ENCODE measurements around the gene HRAS.

The HRAS gene

GRCh38 chr11:535519-536454, at the start of gene HRAS:
Gene HRAS (minus strand): TSS chr11:535576.
- DNase-seq = peak; percentile 94

GRCh38 chr11:584287-584686, 48.9 kb upstream of the HRAS start:
- DNase-seq = no peak

GRCh38 chr11:581752-582151, 46.4 kb upstream of the HRAS start:
- DNase-seq = no peak

GRCh38 chr11:581342-581741, 46.0 kb upstream of the HRAS start:
- DNase-seq = no peak

- DNase-seq = no peak
These were observed 44.6 kb upstream of the HRAS start for GRCh38 chr11:579830-580601.

- no peak for DNase-seq
These were observed 43.1 kb upstream of the HRAS start for GRCh38 chr11:578276-579035.

GRCh38 chr11:577611-577894, 42.2 kb upstream of the HRAS start:
- no peak for DNase-seq

- no peak for DNase-seq
These were observed 41.6 kb upstream of the HRAS start for GRCh38 chr11:576811-577610.

GRCh38 chr11:575996-576768, 40.8 kb upstream of the HRAS start, which contains the start of gene PHRF1:
Gene PHRF1 (plus strand): TSS chr11:576470. CDS start chr11:581513, 5,043 bp downstream.
- DNase-seq = peak; percentile 100

- DNase-seq = peak; percentile 93
These were observed 40.1 kb upstream of the HRAS start for GRCh38 chr11:575313-575995.

- DNase-seq = no peak
These were observed 39.4 kb upstream of the HRAS start for GRCh38 chr11:574632-575312.

- peak; percentile 26 for DNase-seq
These were observed 38.7 kb upstream of the HRAS start for GRCh38 chr11:574031-574570.

- DNase-seq = no peak
These were observed 37.9 kb upstream of the HRAS start for GRCh38 chr11:573146-573759.

GRCh38 chr11:571802-572185, 36.4 kb upstream of the HRAS start:
- DNase-seq = no peak

- DNase-seq = no peak
These were observed 33.9 kb upstream of the HRAS start for GRCh38 chr11:569158-569885.

GRCh38 chr11:568306-569157, 33.2 kb upstream of the HRAS start:
- DNase-seq = peak; percentile 95

- no peak for DNase-seq
These were observed 32.4 kb upstream of the HRAS start for GRCh38 chr11:567629-568292.
